Fibroblast of lung (primary cell): ENCODE measurements around the gene RSPH3. TPM values are rescaled to one million over a fixed set of nuclear protein-coding genes. Genes with fewer than 3 reads are reported as not detected.

Experiments
- DNase-seq, 2 donors: peaks; one replicate each; pipeline versions ENCODE4 v3.0.0 to v3.0.0-alpha.2; 2010; ENCODE audit warnings: low read depth in 2 of 2
- H2AFZ ChIP-seq: 2 replicates; pipeline ENCODE4 v1.5.1; 2012; ENCODE audit warnings: low read length, control low read depth, inconsistent platforms
- H3K27ac ChIP-seq: 2 replicates; pipeline ENCODE4 v1.5.1; 2011; ENCODE audit warnings: low read length, control low read depth; ENCODE audit not compliant: insufficient read depth
- H3K27me3 ChIP-seq: 2 replicates; pipeline ENCODE4 v1.5.1; 2011; ENCODE audit warnings: mild to moderate bottlenecking, low read length; ENCODE audit not compliant: control insufficient read depth, insufficient read depth
- H3K36me3 ChIP-seq: 2 replicates; pipeline ENCODE4 v1.5.1; 2011; ENCODE audit warnings: low read length; ENCODE audit not compliant: control insufficient read depth, insufficient read depth
- H3K4me1 ChIP-seq: 2 replicates; pipeline ENCODE4 v1.5.1; 2011; ENCODE audit warnings: low read length; ENCODE audit not compliant: control insufficient read depth, insufficient read depth; ENCODE audit errors: extremely low read depth
- H3K4me2 ChIP-seq: 2 replicates; pipeline ENCODE4 v1.5.1; 2011; ENCODE audit warnings: low read length, control low read depth; ENCODE audit not compliant: insufficient read depth; ENCODE audit errors: extremely low read depth
- H3K4me3 ChIP-seq, 4 experiments: fragments of 200-600 bp in 1 of 4; sonication (generic) in 1 of 4; replicated peaks in 1 of 4; 2 replicates each; pipeline ENCODE4 v1.5.1; 2011 to 2016; ENCODE audit warnings: low read length in 4 of 4, low read depth in 3 of 4, mild to moderate bottlenecking in 3 of 4, control low read depth in 2 of 4, inconsistent platforms in 1 of 4, mixed read lengths in 1 of 4; ENCODE audit not compliant: insufficient read depth in 1 of 4; ENCODE audit errors: control extremely low read depth in 1 of 4
- H3K79me2 ChIP-seq: 2 replicates; pipeline ENCODE4 v1.5.1; 2012; ENCODE audit warnings: mild to moderate bottlenecking, low read length, inconsistent platforms; ENCODE audit not compliant: control insufficient read depth, insufficient read depth
- H3K9ac ChIP-seq: 2 replicates; pipeline ENCODE4 v1.5.1; 2011; ENCODE audit warnings: mild to moderate bottlenecking, low read length, control low read depth; ENCODE audit not compliant: insufficient read depth
- H3K9me3 ChIP-seq: 2 replicates; pipeline ENCODE4 v1.5.1; 2012; ENCODE audit warnings: low read depth, low read length; ENCODE audit not compliant: control insufficient read depth, insufficient read depth
- H4K20me1 ChIP-seq: 2 replicates; pipeline ENCODE4 v1.5.1; 2011; ENCODE audit warnings: low read length; ENCODE audit not compliant: control insufficient read depth, insufficient read depth; ENCODE audit errors: extremely low read depth
- EZH2 ChIP-seq: IDR thresholded peaks from 2 replicates; pipeline ENCODE4 v1.5.1; 2012; ENCODE audit warnings: low read length, control low read depth, mild to moderate bottlenecking; ENCODE audit errors: missing control alignments
- polyA plus RNA-seq, 2 donors: library from polyadenylated mRNA; depleted of rRNA in 1 of 2; stranded (reverse) in 1 of 2; unstranded in 1 of 2; fragments of >200 nt; gene quantifications; 2 replicates each; pipeline ENCODE4 v1.2.1, GENCODE V29; 2011 to 2012; ENCODE audit warnings: missing spikeins in 1 of 2
- total RNA-seq: library from RNA; depleted of rRNA; stranded (reverse); fragments of >200 nt; gene quantifications from 2 replicates; pipeline ENCODE4 v1.2.1, GENCODE V29; 2014
- TF ChIP-seq, protein P1 (sequence below), 2 donors: IDR thresholded peaks in 1 of 2; conservative IDR thresholded peaks in 1 of 2; 1 replicate in 1 of 2; 2 replicates in 1 of 2; pipeline ENCODE4 v1.5.1; 2011 to 2012; ENCODE audit warnings: low read length in 2 of 2, control low read depth in 1 of 2, inconsistent platforms in 1 of 2, low read depth in 1 of 2, mild to moderate bottlenecking in 1 of 2

Gene RSPH3
- total and polyA plus RNA-seq, 2 donors (not counting 1 experiment from before 2014, with no cell fraction given) = 2.3 to 5.9 TPM

DNA sequence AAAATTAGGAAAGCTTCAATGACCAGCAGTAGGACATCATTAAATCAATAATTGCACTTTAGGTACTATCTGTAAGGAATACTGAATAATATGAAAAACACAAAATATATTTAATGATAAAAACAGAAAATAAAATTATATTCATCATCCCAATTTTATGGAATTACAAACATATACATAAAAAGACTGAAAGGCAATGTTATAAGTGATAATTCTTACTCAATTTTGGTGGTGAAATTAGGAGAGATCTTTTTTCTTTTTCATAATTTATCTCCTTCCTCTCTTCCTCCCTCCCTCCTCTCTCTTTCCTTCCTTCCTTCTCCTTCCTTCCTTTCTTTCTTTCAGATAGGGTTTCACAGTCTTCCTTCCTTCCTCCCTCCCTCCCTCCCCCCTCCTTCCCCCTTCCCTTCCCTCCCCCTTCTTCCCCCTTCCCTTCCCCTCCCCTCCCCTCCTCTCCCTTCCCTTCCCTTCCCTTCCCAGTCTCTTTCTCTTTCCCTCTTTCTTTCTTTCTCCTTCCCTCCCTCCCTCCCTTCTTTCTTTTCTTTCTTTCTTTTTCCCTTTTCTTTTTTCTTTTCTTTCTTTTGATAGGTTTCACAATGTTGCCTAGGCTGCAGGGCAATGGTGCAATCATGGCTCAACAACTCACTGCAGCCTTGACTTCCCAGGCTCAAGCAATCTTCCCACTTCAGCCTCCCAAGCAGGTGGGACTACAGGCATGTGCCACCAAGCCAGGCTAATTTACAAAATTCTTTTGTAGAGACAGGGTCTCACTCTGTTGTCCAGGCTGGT is 36.8 kb downstream of the RSPH3 start:
- no peak for TF ChIP-seq EZH2
- TF ChIP-seq, protein P1, sequence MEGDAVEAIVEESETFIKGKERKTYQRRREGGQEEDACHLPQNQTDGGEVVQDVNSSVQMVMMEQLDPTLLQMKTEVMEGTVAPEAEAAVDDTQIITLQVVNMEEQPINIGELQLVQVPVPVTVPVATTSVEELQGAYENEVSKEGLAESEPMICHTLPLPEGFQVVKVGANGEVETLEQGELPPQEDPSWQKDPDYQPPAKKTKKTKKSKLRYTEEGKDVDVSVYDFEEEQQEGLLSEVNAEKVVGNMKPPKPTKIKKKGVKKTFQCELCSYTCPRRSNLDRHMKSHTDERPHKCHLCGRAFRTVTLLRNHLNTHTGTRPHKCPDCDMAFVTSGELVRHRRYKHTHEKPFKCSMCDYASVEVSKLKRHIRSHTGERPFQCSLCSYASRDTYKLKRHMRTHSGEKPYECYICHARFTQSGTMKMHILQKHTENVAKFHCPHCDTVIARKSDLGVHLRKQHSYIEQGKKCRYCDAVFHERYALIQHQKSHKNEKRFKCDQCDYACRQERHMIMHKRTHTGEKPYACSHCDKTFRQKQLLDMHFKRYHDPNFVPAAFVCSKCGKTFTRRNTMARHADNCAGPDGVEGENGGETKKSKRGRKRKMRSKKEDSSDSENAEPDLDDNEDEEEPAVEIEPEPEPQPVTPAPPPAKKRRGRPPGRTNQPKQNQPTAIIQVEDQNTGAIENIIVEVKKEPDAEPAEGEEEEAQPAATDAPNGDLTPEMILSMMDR (conservative IDR thresholded peaks at IDR 0.05 in 1 of 2, IDR thresholded peaks at IDR 0.05 in 1 of 2; ENCODE audit: low read depth in 1 of 2, low read length in 2 of 2) = no peak
- DNase-seq = no peak
- H3K4me3 ChIP-seq = no peak overlapping the region
- H3K36me3 ChIP-seq = no peaks in the 10 kb centered on the region
- no peak overlapping the region for H3K27ac ChIP-seq
- no peaks in the 10 kb centered on the region for H3K4me1 ChIP-seq
- H3K4me2 ChIP-seq = no peak overlapping the region
- no peaks in the 10 kb centered on the region for H4K20me1 ChIP-seq
- H3K9me3 ChIP-seq = no peaks in the 10 kb centered on the region
- no peaks in the 10 kb centered on the region for H3K79me2 ChIP-seq
- H3K9ac ChIP-seq = no peak overlapping the region
- no peaks in the 10 kb centered on the region for H3K27me3 ChIP-seq
- H2AFZ ChIP-seq = no peak overlapping the region

DNA sequence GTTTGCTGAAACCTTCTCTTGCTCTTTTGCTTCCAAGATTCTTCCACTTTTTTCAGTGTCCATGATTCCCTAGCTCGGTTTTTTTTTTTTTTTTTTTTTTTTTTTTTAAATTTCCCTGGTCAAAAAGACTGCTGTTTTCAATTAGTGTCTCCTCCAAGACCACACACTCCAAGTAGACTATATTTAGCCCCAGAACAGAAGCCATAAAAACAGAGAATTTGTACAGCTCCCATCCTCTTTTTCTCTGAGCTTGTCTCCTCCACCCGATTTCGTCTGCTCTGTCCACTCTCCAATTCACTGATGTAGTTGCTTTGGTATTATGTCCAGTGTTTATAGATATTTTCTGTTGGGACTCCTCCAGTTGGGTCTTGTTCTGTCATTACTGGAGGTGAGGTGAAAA is 37.6 kb downstream of the RSPH3 start:
- H4K20me1 ChIP-seq = no peaks in the 10 kb centered on the region
- TF ChIP-seq, protein P1 (conservative IDR thresholded peaks at IDR 0.05 in 1 of 2, IDR thresholded peaks at IDR 0.05 in 1 of 2; ENCODE audit: low read depth in 1 of 2, low read length in 2 of 2) = no peak
- TF ChIP-seq EZH2 = no peak
- no peaks in the 10 kb centered on the region for H3K36me3 ChIP-seq
- no peak overlapping the region for H3K4me2 ChIP-seq
- H3K9ac ChIP-seq = no peak overlapping the region
- H2AFZ ChIP-seq = no peak overlapping the region
- H3K27me3 ChIP-seq = no peaks in the 10 kb centered on the region
- H3K4me3 ChIP-seq = no peak overlapping the region
- H3K4me1 ChIP-seq = no peaks in the 10 kb centered on the region
- DNase-seq = no peak
- H3K9me3 ChIP-seq = no peaks in the 10 kb centered on the region
- no peak overlapping the region for H3K27ac ChIP-seq
- H3K79me2 ChIP-seq = no peaks in the 10 kb centered on the region

DNA sequence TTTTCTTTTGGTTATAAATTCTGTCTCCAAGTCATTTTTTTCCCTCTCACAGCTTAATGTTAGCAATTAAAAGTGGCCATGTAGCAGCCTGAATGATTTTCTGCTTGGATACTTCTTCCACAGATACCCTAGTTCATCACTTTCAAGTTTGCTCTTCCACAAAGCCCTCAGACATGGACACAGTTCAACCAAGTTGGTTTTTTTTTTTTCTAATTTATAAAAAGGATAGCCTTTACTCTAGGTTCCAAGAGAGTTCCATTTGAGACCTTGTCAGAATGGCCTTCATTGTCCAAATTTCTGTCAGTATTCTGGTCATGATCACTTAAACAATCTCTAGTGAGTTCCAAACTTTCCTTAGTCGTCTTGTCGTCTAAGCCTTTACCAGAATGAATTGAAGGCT is 40.0 kb downstream of the RSPH3 start:
- Histone ChIP-seq H3K4me3 (no peak overlapping the region), H2AFZ (no peak overlapping the region), H3K27me3 (no peaks in the 10 kb centered on the region), H3K79me2 (no peaks in the 10 kb centered on the region), H3K4me1 (no peaks in the 10 kb centered on the region), H3K27ac (no peak overlapping the region), H4K20me1 (no peaks in the 10 kb centered on the region), H3K9ac (no peak overlapping the region), H3K4me2 (no peak overlapping the region), H3K36me3 (no peaks in the 10 kb centered on the region), H3K9me3 (no peaks in the 10 kb centered on the region)
- TF ChIP-seq EZH2 = no peak
- TF ChIP-seq, protein P1 (conservative IDR thresholded peaks at IDR 0.05 in 1 of 2, IDR thresholded peaks at IDR 0.05 in 1 of 2; ENCODE audit: low read depth in 1 of 2, low read length in 2 of 2) = no peak
- no peak for DNase-seq
